ENCODE measurements around the gene DENND1C. TPM values are rescaled to one million over a fixed set of nuclear protein-coding genes. Genes with fewer than 3 reads are reported as not detected.

The DENND1C gene
- total and polyA plus RNA-seq, 9 of the 15 experiments (the other 6 are each of a cell fraction or from before 2014, with no cell fraction given), result 0.03 to 1.2 (median 0.32) TPM; not detected in 1

DNA sequence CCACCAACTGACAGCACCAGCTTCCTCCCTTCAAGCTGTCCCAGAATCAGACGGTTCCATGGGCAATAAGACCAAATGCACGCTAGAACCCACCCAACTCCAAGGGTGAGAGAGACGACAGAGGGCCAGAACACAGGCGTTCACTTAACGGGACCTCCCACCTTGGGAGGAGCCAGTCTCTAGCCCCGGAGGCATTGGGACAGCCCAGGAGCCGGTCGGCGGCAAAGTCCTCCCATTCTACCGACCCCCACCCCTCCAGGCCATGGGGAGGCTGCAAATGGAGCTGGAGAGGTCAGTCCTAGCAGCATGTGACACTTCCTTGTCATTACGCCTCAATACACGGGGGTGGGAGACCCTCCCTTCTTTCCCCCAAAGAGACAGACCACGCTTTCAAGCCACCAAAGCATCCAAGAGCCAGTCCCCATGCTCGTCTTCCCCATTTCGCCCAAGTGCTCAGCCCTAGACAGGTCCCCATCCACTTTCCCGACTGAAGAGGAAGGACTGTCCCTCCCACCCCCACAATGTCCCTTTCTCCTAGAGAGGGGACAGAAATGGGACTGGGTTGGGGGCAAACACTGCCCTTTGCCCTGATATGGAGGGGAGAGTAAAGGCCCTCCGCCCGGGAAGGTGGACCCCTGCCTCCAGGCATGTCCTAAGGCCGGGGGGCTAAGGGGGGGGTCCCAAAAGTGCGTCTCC, 57.9 kb downstream of the DENND1C start (continued):
- TF ChIP-seq, protein P1, sequence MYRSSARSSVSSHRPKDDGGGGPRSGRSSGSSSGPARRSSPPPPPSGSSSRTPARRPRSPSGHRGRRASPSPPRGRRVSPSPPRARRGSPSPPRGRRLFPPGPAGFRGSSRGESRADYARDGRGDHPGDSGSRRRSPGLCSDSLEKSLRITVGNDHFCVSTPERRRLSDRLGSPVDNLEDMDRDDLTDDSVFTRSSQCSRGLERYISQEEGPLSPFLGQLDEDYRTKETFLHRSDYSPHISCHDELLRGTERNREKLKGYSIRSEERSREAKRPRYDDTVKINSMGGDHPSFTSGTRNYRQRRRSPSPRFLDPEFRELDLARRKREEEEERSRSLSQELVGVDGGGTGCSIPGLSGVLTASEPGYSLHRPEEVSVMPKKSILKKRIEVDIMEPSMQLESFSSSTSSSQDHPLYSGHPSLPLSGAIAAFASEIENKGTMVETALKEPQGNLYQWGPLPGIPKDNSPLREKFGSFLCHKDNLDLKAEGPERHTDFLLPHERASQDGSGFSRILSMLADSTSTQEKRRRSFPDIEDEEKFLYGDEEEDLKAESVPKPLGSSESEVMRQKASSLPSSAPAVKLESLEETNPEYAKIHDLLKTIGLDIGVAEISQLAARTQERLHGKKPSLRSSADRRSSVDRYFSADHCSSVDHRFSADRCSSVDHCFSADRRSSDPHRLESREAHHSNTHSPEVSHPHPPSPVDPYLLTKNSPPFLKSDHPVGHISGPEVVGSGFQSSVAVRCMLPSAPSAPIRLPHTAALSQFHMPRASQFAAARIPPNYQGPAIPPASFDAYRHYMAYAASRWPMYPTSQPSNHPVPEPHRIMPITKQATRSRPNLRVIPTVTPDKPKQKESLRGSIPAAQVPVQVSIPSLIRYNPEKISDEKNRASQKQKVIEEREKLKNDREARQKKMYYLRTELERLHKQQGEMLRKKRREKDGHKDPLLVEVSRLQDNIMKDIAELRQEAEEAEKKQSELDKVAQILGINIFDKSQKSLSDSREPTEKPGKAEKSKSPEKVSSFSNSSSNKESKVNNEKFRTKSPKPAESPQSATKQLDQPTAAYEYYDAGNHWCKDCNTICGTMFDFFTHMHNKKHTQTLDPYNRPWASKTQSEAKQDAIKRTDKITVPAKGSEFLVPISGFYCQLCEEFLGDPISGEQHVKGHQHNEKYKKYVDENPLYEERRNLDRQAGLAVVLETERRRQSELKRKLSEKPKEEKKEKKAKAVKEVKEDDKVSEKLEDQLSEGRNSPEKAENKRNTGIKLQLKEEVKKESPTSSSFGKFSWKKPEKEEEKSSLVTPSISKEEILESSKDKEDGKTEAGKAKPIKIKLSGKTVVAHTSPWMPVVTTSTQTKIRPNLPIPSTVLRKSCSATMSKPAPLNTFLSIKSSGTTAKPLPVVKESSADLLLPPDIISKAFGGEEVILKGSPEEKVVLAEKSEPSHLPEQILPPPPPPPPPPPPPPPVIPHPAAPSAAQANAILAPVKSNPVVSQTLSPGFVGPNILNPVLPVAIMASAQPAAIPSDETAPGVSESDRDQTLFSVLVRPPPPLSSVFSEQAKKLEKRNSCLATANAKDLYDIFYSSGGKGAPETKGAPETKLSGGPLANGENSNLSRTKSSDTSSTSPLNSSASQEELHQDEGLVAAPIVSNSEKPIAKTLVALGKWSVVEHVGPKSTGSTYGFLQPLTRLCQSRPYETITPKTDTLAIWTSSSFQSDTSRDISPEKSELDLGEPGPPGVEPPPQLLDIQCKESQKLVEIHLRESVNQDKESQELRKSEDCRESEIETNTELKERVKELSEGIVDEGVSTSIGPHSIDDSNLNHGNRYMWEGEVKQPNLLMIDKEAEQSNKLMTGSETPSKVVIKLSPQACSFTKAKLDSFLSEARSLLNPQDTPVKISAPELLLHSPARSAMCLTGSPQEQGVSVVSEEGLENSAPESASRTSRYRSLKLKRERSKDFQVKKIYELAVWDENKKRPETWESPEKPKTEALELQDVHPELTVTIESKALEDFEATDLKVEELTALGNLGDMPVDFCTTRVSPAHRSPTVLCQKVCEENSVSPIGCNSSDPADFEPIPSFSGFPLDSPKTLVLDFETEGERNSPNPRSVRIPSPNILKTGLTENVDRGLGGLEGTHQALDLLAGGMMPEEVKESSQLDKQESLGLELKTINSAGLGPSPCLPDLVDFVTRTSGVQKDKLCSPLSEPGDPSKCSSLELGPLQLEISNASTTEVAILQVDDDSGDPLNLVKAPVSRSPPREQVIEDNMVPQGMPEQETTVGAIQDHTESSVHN (IDR thresholded peaks at IDR 0.05; ENCODE audit: borderline replicate concordance in 1 of 2, low read depth in 1 of 2), result no peak
- TF ChIP-seq, protein P2, sequence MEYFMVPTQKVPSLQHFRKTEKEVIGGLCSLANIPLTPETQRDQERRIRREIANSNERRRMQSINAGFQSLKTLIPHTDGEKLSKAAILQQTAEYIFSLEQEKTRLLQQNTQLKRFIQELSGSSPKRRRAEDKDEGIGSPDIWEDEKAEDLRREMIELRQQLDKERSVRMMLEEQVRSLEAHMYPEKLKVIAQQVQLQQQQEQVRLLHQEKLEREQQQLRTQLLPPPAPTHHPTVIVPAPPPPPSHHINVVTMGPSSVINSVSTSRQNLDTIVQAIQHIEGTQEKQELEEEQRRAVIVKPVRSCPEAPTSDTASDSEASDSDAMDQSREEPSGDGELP (CRISPR knock-in tag; IDR thresholded peaks at IDR 0.05; ENCODE audit: borderline replicate concordance), result 0 out of 2 replicates have a peak, but pooled peaks have one; percentile 10
- TF ChIP-seq PCBP1 (IDR thresholded peaks at IDR 0.05; ENCODE audit: low read depth, low read length, poor library complexity, severe bottlenecking) (no peak), FOS (IDR thresholded peaks at IDR 0.05; ENCODE audit: extremely low read depth, insufficient read length) (no peak), NFE2L1 (tag; IDR thresholded peaks at IDR 0.05; ENCODE audit: borderline replicate concordance, low read depth) (no peak), SMAD2 (IDR thresholded peaks at IDR 0.05; ENCODE audit: low read depth, low read length) (no peak), TSC22D4 (tag; IDR thresholded peaks at IDR 0.05) (no peak), EWSR1 (IDR thresholded peaks at IDR 0.05; ENCODE audit: borderline replicate concordance, low read depth, partially characterized antibody) (no peak), ETS1 (conservative IDR thresholded peaks at IDR 0.05; ENCODE audit: control insufficient read depth, low read depth, low read length) (peak; percentile 34; the same call in 1 of the 2 replicates), MAZ (CRISPR knock-in tag; conservative IDR thresholded peaks at IDR 0.05 in 1 of 2, IDR thresholded peaks at IDR 0.05 in 1 of 2) (peak in 1 of 2 experiments; percentile 8; a peak in 1 of 4 replicates), RCOR1 (IDR thresholded peaks at IDR 0.05; ENCODE audit: borderline replicate concordance in 1 of 2, low read depth in 2 of 2, low read length in 2 of 2) (no peak)
- TF ChIP-seq, protein P3, sequence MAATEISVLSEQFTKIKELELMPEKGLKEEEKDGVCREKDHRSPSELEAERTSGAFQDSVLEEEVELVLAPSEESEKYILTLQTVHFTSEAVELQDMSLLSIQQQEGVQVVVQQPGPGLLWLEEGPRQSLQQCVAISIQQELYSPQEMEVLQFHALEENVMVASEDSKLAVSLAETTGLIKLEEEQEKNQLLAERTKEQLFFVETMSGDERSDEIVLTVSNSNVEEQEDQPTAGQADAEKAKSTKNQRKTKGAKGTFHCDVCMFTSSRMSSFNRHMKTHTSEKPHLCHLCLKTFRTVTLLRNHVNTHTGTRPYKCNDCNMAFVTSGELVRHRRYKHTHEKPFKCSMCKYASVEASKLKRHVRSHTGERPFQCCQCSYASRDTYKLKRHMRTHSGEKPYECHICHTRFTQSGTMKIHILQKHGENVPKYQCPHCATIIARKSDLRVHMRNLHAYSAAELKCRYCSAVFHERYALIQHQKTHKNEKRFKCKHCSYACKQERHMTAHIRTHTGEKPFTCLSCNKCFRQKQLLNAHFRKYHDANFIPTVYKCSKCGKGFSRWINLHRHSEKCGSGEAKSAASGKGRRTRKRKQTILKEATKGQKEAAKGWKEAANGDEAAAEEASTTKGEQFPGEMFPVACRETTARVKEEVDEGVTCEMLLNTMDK (IDR thresholded peaks at IDR 0.05; ENCODE audit: borderline replicate concordance, insufficient read depth, low read depth, low read length, poor library complexity, severe bottlenecking), result no peak

Data from K562 (cell line).